K562 (cell line): Measurements from ENCODE around the gene SGSM2. TPM values are rescaled to one million over a fixed set of nuclear protein-coding genes. Genes with fewer than 3 reads are reported as not detected.

Experiments used
- ARID2 ChIP-seq: fragments of 450-650 bp; IDR thresholded peaks from 2 replicates; pipeline ENCODE4 v1.6.1; 2017; ENCODE audit warnings: antibody characterized with exemption, mild to moderate bottlenecking
- BDP1 ChIP-seq: IDR thresholded peaks from 3 replicates; pipeline ENCODE4 v1.6.1; 2011; ENCODE audit not compliant: insufficient read length, insufficient read depth
- ETV1 ChIP-seq: fragments of 450-650 bp; conservative IDR thresholded peaks from 2 replicates; pipeline ENCODE4 v1.6.1; 2016; ENCODE audit warnings: missing genetic modification characterization, control low read depth, low read depth, missing compliant biosample characterization
- KAT8 ChIP-seq: fragments of 450-650 bp; IDR thresholded peaks from 2 replicates; pipeline ENCODE4 v1.6.1; 2016; ENCODE audit warnings: low read depth, mild to moderate bottlenecking
- NFE2 ChIP-seq: IDR thresholded peaks from 2 replicates; pipeline ENCODE4 v1.6.1; 2014; ENCODE audit warnings: antibody characterized with exemption, low read depth
- NR4A1 ChIP-seq, 2 experiments: fragments of 250-450 bp in 1 of 2; fragments of 450-650 bp in 1 of 2; sonication (Bioruptor Pico) in 1 of 2; IDR thresholded peaks; 2 replicates each; pipeline versions ENCODE4 v1.4.0 to v1.6.1; 2016 to 2020; ENCODE audit warnings: mild to moderate bottlenecking in 2 of 2, missing compliant biosample characterization in 1 of 2, missing genetic modification characterization in 1 of 2, moderate library complexity in 1 of 2
- POLR2A ChIP-seq: fragments of 450-650 bp; conservative IDR thresholded peaks from 2 replicates; pipeline ENCODE4 v1.6.1; 2016
- SMAD4 ChIP-seq: fragments of 250-450 bp; sonication (Bioruptor Pico); conservative IDR thresholded peaks from 2 replicates; pipeline ENCODE4 v1.8.0; 2021; ENCODE audit warnings: inconsistent platforms, mild to moderate bottlenecking, moderate library complexity
- SREBF2 ChIP-seq: sonication (generic); formaldehyde crosslinking; IDR thresholded peaks from 2 replicates; pipeline ENCODE4 v1.4.0; 2020; ENCODE audit warnings: mild to moderate bottlenecking, missing genetic modification reagents
- ZFPM2 ChIP-seq: fragments of 250-450 bp; sonication (Bioruptor Pico); IDR thresholded peaks from 2 replicates; pipeline ENCODE4 v1.5.1; 2022; ENCODE audit warnings: mild to moderate bottlenecking
- ZNF133 ChIP-seq: fragments of 250-450 bp; sonication (Bioruptor Pico); IDR thresholded peaks from 2 replicates; pipeline ENCODE4 v1.4.0; 2020; ENCODE audit warnings: mild to moderate bottlenecking
- ZNF408 ChIP-seq: fragments of 250-450 bp; sonication (Bioruptor Pico); IDR thresholded peaks from 2 replicates; pipeline ENCODE4 v1.4.0; 2020; ENCODE audit warnings: low read depth, mild to moderate bottlenecking, moderate library complexity
- ZNF717 ChIP-seq: fragments of 250-450 bp; sonication (Bioruptor Pico); IDR thresholded peaks from 2 replicates; pipeline ENCODE4 v1.5.0; 2021
- polyA plus RNA-seq, 8 experiments: library from polyadenylated mRNA; depleted of rRNA in 4 of 8; stranded (reverse) in 5 of 8; unstranded in 3 of 8; fragments of >200 nt; fragmentation: Nextera tagmentation in 2 of 8; fragmentation: Illumina TruSeq in 1 of 8; extraction: Ambion mirVana in 2 of 8; extraction: Trizol in 1 of 8; gene quantifications; 2 replicates each; pipeline versions ENCODE4 v1.2.1 to v1.2.3, GENCODE V29; 2011 to 2014; ENCODE audit warnings: inconsistent platforms in 1 of 8, missing spikeins in 1 of 8
- total RNA-seq, 7 experiments: library from RNA; depleted of rRNA in 6 of 7; stranded (reverse); fragments of >200 nt in 6 of 7; fragmentation: Illumina TruSeq in 2 of 7; extraction: Trizol in 2 of 7; gene quantifications; 2 replicates each; pipeline versions ENCODE4 v1.2.1 to v1.2.3, GENCODE V29; 2011 to 2021; ENCODE audit warnings: low replicate concordance in 1 of 7
- TF ChIP-seq, protein P1 (sequence below): fragments of 450-650 bp; IDR thresholded peaks from 2 replicates; pipeline ENCODE4 v1.6.1; 2017; ENCODE audit warnings: mild to moderate bottlenecking, moderate library complexity
- TF ChIP-seq, protein P2 (sequence below), 2 experiments: fragments of 150-350 bp in 1 of 2; IDR thresholded peaks; 2 replicates each; pipeline ENCODE4 v1.6.1; 2012 to 2016; ENCODE audit warnings: low read depth in 2 of 2, low read length in 2 of 2, mild to moderate bottlenecking in 1 of 2, moderate library complexity in 1 of 2
- TF ChIP-seq, protein P3 (sequence below): fragments of 450-650 bp; IDR thresholded peaks from 2 replicates; pipeline ENCODE4 v1.7.0; 2016; ENCODE audit warnings: borderline replicate concordance
- TF ChIP-seq, protein P4 (sequence below): fragments of 250-450 bp; sonication (Bioruptor Pico); IDR thresholded peaks from 2 replicates; pipeline ENCODE4 v1.4.0; 2020

Gene SGSM2
- total and polyA plus RNA-seq, 9 of the 15 experiments (the other 6 are each of a cell fraction or from before 2014, with no cell fraction given) = 0.20 to 26.3 (median 14.8) TPM

DNA sequence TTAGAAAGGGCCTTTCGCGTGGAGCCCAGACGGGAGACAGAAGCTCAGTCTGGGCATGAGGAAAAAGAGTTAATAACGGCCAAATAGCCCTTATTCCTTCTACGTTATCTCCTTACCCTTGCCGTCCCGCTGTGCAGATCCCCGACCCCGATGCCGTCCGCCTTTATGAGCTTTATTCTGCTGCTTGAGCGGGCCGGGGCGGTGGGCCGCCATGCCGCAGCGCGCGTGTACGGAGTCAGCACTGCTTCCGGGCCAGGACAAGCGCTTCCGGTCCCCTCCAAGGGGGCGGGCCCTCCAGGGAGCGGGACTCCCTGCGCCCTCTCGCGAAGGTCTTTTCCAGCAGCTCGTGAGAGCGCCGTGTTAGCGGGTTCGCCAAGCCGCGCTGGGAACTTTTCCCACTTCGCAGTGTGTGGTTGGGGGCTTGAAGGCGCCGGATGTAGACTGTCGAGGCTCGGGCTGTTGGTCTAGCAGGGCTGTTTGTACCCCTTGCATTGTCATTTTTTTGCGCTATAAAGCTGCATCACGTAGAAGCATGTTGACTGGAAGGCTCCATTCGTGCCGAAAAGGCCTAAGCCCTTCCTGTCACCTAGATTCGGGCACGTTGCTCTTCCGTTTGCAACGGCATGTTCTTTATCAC lies 968 bp upstream of the SGSM2 start, which contains the start of gene TSR1 (continued):
- TF ChIP-seq ETV1 (tag) (peak; percentile 50), SREBF2 (CRISPR knock-in tag) (no peak), NFE2 (no peak), SMAD4 (no peak), POLR2A (peak; percentile 91), ZFPM2 (CRISPR knock-in tag) (no peak), ZNF717 (CRISPR knock-in tag) (no peak), ZNF408 (CRISPR knock-in tag) (no peak), NR4A1 (CRISPR knock-in tag; IDR thresholded peaks at IDR 0.05) (no peak), NR4A1 (tag; IDR thresholded peaks at IDR 0.05) (no peak), BDP1 (no peak), ARID2 (no peak), ZNF133 (CRISPR knock-in tag) (no peak), KAT8 (no peak)
- TF ChIP-seq, protein P1, sequence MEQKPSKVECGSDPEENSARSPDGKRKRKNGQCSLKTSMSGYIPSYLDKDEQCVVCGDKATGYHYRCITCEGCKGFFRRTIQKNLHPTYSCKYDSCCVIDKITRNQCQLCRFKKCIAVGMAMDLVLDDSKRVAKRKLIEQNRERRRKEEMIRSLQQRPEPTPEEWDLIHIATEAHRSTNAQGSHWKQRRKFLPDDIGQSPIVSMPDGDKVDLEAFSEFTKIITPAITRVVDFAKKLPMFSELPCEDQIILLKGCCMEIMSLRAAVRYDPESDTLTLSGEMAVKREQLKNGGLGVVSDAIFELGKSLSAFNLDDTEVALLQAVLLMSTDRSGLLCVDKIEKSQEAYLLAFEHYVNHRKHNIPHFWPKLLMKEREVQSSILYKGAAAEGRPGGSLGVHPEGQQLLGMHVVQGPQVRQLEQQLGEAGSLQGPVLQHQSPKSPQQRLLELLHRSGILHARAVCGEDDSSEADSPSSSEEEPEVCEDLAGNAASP = no peak
- TF ChIP-seq, protein P2, sequence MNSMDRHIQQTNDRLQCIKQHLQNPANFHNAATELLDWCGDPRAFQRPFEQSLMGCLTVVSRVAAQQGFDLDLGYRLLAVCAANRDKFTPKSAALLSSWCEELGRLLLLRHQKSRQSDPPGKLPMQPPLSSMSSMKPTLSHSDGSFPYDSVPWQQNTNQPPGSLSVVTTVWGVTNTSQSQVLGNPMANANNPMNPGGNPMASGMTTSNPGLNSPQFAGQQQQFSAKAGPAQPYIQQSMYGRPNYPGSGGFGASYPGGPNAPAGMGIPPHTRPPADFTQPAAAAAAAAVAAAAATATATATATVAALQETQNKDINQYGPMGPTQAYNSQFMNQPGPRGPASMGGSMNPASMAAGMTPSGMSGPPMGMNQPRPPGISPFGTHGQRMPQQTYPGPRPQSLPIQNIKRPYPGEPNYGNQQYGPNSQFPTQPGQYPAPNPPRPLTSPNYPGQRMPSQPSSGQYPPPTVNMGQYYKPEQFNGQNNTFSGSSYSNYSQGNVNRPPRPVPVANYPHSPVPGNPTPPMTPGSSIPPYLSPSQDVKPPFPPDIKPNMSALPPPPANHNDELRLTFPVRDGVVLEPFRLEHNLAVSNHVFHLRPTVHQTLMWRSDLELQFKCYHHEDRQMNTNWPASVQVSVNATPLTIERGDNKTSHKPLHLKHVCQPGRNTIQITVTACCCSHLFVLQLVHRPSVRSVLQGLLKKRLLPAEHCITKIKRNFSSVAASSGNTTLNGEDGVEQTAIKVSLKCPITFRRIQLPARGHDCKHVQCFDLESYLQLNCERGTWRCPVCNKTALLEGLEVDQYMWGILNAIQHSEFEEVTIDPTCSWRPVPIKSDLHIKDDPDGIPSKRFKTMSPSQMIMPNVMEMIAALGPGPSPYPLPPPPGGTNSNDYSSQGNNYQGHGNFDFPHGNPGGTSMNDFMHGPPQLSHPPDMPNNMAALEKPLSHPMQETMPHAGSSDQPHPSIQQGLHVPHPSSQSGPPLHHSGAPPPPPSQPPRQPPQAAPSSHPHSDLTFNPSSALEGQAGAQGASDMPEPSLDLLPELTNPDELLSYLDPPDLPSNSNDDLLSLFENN (IDR thresholded peaks at IDR 0.05; ENCODE audit: low read depth in 2 of 2, low read length in 2 of 2) = no peak
- TF ChIP-seq, protein P3, sequence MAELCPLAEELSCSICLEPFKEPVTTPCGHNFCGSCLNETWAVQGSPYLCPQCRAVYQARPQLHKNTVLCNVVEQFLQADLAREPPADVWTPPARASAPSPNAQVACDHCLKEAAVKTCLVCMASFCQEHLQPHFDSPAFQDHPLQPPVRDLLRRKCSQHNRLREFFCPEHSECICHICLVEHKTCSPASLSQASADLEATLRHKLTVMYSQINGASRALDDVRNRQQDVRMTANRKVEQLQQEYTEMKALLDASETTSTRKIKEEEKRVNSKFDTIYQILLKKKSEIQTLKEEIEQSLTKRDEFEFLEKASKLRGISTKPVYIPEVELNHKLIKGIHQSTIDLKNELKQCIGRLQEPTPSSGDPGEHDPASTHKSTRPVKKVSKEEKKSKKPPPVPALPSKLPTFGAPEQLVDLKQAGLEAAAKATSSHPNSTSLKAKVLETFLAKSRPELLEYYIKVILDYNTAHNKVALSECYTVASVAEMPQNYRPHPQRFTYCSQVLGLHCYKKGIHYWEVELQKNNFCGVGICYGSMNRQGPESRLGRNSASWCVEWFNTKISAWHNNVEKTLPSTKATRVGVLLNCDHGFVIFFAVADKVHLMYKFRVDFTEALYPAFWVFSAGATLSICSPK = no peak
- TF ChIP-seq, protein P4, sequence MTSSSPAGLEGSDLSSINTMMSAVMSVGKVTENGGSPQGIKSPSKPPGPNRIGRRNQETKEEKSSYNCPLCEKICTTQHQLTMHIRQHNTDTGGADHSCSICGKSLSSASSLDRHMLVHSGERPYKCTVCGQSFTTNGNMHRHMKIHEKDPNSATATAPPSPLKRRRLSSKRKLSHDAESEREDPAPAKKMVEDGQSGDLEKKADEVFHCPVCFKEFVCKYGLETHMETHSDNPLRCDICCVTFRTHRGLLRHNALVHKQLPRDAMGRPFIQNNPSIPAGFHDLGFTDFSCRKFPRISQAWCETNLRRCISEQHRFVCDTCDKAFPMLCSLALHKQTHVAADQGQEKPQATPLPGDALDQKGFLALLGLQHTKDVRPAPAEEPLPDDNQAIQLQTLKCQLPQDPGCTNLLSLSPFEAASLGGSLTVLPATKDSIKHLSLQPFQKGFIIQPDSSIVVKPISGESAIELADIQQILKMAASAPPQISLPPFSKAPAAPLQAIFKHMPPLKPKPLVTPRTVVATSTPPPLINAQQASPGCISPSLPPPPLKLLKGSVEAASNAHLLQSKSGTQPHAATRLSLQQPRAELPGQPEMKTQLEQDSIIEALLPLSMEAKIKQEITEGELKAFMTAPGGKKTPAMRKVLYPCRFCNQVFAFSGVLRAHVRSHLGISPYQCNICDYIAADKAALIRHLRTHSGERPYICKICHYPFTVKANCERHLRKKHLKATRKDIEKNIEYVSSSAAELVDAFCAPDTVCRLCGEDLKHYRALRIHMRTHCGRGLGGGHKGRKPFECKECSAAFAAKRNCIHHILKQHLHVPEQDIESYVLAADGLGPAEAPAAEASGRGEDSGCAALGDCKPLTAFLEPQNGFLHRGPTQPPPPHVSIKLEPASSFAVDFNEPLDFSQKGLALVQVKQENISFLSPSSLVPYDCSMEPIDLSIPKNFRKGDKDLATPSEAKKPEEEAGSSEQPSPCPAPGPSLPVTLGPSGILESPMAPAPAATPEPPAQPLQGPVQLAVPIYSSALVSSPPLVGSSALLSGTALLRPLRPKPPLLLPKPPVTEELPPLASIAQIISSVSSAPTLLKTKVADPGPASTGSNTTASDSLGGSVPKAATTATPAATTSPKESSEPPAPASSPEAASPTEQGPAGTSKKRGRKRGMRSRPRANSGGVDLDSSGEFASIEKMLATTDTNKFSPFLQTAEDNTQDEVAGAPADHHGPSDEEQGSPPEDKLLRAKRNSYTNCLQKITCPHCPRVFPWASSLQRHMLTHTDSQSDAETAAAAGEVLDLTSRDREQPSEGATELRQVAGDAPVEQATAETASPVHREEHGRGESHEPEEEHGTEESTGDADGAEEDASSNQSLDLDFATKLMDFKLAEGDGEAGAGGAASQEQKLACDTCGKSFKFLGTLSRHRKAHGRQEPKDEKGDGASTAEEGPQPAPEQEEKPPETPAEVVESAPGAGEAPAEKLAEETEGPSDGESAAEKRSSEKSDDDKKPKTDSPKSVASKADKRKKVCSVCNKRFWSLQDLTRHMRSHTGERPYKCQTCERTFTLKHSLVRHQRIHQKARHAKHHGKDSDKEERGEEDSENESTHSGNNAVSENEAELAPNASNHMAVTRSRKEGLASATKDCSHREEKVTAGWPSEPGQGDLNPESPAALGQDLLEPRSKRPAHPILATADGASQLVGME (CRISPR knock-in tag) = no peak
